ENCODE measurements around the gene USP4.
"Not testable (repeated sequence)": the region's sequence is repeated elsewhere in the genome, so short reads cannot be mapped to it uniquely, and the experiment has no call there.

USP4 gene

DNA sequence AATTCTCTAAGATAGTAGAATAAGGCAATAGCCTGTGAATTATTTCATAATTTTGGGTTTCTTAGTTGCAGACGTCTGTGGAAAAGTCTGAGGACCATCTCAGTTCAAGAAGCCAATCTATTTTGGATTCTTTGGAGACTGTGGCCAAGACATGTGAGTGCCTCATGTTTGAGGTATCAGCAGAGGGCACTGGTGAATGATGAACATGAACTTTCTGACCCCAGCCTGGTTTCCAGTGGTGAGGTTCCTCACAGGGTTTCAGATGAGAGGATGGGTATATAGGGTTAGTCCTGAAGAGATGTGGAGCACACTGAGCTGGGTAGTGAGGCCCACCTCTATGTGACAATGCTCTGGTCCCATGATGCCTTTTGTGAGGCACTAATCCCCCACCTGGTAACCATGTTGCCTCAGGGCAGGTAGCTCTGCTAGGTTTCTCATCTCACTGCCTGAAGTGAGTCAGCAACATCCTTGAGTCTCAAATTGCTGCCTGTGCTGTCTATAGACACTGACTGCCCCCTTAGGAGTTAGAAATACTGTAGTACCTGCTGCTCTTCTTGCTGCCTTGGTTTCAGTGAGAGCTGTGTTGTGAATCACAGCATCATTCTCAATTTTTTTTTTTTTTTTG is 95.2 kb downstream of the USP4 start:
- no peak for DNase-seq

DNA sequence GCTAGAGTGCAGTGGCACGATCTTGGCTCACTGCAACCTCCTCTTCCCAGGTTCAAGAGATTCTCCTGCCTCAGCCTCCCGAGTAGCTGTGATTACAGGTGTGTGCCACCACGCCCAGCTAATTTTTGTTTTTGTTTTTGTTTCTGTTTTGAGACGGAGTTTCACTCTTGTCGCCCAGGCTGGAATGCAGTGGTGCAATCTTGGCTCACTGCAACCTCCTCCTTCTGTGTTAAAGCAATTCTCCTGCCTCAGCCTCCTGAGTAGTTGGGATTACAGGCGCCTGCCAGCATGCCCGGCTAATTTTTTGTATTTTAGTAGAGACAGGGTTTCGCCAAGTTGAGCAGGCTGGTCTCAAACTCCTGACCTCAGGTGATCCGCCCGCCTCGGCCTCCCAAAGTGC is 99.8 kb downstream of the USP4 start:
- DNase-seq, result not testable (repeated sequence)

GRCh38 chr3:49238274-49239127 is 101.4 kb downstream of the USP4 start:
- peak; percentile 44 for DNase-seq

DNA sequence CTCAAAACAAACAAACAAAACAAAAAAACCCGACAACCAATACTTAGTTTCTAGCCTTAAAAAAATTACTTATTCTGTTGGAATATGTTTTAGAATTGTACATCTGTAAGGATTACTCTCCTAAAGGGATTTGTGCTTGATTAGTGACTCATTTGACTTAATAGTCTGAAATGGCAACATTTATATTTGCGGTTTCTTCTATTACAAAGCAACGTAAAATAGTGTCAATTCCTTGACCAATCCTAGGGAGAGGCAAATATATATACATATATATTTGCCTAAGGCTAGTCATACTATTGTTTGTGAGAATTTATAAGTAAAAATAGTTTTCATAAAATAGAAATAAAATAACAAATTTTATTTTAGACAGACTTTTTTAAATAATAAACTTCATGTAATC is 102.5 kb downstream of the USP4 start:
- DNase-seq, result no peak

DNA sequence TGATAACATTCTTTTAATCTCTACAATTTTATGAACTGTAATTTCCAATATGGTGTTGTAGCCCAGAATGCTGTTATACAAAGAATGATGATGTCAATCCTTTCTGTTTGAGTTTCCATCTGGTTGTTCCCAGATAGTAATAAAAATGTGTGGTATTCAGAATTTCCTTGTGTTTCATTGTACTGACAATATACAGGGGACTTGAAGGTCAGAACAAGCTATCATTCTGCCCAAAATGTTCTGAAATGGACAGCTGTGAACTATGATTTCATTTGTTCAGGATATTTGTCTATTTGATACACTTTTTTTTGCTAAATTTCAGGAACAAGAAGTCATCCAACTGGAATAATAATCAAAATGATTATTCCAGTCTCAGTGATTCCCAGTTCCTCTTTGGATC is 103.6 kb downstream of the USP4 start:
- no peak for DNase-seq

DNA sequence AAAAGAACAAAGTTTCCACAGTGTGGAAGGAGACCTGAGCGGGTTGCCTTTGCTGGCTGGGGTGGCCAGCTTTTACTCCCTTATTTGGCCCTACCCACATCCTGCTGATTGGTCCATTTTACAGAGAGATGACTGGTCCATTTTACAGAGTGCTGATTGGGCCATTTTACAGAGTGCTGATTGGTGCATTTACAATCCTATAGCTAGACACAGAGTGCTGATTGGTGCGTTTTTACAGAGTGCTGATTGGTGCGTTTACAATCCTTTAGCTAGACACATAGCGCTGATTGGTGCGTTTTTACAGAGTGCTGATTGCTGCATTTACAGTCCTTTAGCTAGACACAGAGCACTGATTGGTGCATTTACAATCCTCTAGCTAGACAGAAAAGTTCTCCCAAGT is 111.0 kb downstream of the USP4 start:
- not testable (repeated sequence) for DNase-seq
